22Rv1 (cell line): Measurements from ENCODE around the gene ARFGAP1.
"Not testable (repeated sequence)": the region's sequence is repeated elsewhere in the genome, so short reads cannot be mapped to it uniquely, and the experiment has no call there.

Experiments
- H3K27ac ChIP-seq: fragments of 450-650 bp; 2 replicates; pipeline ENCODE4 v1.5.1; 2017
- CTCF ChIP-seq: fragments of 450-650 bp; IDR thresholded peaks from 2 replicates; pipeline ENCODE4 v1.5.1; 2017; ENCODE audit warnings: mild to moderate bottlenecking
- ZFX ChIP-seq: fragments of 450-650 bp; IDR thresholded peaks from 2 replicates; pipeline ENCODE4 v1.6.1; 2017; ENCODE audit warnings: antibody characterized with exemption, borderline replicate concordance

ARFGAP1 gene

GRCh38 chr20:63331741-63332400 lies 59.3 kb downstream of the ARFGAP1 start:
- H3K27ac ChIP-seq = no peak overlapping the region
- TF ChIP-seq CTCF (no peak), ZFX (no peak)

- no peak overlapping the region for H3K27ac ChIP-seq
- TF ChIP-seq ZFX = no peak
- TF ChIP-seq CTCF = no peak
These were observed 60.1 kb downstream of the ARFGAP1 start for GRCh38 chr20:63332488-63333240.

GRCh38 chr20:63333241-63333836 lies 60.7 kb downstream of the ARFGAP1 start:
- TF ChIP-seq ZFX (no peak), CTCF (no peak)
- H3K27ac ChIP-seq = no peak overlapping the region

- H3K27ac ChIP-seq = no peak overlapping the region
- no peak for TF ChIP-seq ZFX
These were observed 61.7 kb downstream of the ARFGAP1 start for GRCh38 chr20:63334356-63334755.

- H3K27ac ChIP-seq = not testable (repeated sequence)
These were observed 62.4 kb downstream of the ARFGAP1 start for GRCh38 chr20:63335060-63335459.

GRCh38 chr20:63335711-63336110 lies 63.1 kb downstream of the ARFGAP1 start:
- H3K27ac ChIP-seq = no peak overlapping the region
- no peak for TF ChIP-seq ZFX
- no peak for TF ChIP-seq CTCF

- TF ChIP-seq ZFX (no peak), CTCF (no peak)
- no peak overlapping the region for H3K27ac ChIP-seq
These were observed 63.7 kb downstream of the ARFGAP1 start for GRCh38 chr20:63336232-63336752.

- TF ChIP-seq CTCF (no peak), ZFX (no peak)
- no peak overlapping the region for H3K27ac ChIP-seq
These were observed 65.3 kb downstream of the ARFGAP1 start for GRCh38 chr20:63337786-63338420.
